ENCODE data around the gene TRABD. TPM values are rescaled to one million over a fixed set of nuclear protein-coding genes. Genes with fewer than 3 reads are reported as not detected.
A peak's percentile ranks its signal among the peaks of the same experiment; 100 is the strongest.

The TRABD gene
- total RNA-seq, 1 donor from 2014 or later = 37.4 TPM

- no peak for DNase-seq (ENCODE audit: low read depth)
These were observed 11.7 kb upstream of the TRABD start for GRCh38 chr22:50173983-50174355.

- no peak for DNase-seq (ENCODE audit: low read depth)
These were observed 11.1 kb upstream of the TRABD start for GRCh38 chr22:50174382-50175190.

- no peak for DNase-seq (ENCODE audit: low read depth)
These were observed 10.6 kb upstream of the TRABD start for GRCh38 chr22:50175191-50175461.

- no peak for DNase-seq (ENCODE audit: low read depth)
These were observed 9.5 kb upstream of the TRABD start for GRCh38 chr22:50175921-50176849.

GRCh38 chr22:50176850-50177536 lies 8.7 kb upstream of the TRABD start:
- DNase-seq (ENCODE audit: low read depth) = no peak

- no peak for DNase-seq (ENCODE audit: low read depth)
These were observed 7.9 kb upstream of the TRABD start for GRCh38 chr22:50177537-50178470.

- no peak for DNase-seq (ENCODE audit: low read depth)
These were observed 7.2 kb upstream of the TRABD start for GRCh38 chr22:50178471-50178864.

GRCh38 chr22:50178871-50179869 lies 6.5 kb upstream of the TRABD start:
- DNase-seq (ENCODE audit: low read depth) = no peak

- DNase-seq (ENCODE audit: low read depth) = no peak
These were observed 5.6 kb upstream of the TRABD start for GRCh38 chr22:50179937-50180726.

GRCh38 chr22:50180727-50181521 lies 4.8 kb upstream of the TRABD start:
- DNase-seq (ENCODE audit: low read depth) = no peak

GRCh38 chr22:50182176-50183081 lies 3.3 kb upstream of the TRABD start:
- DNase-seq (ENCODE audit: low read depth) = no peak

GRCh38 chr22:50183141-50183971 lies 2.4 kb upstream of the TRABD start:
- DNase-seq (ENCODE audit: low read depth) = no peak

GRCh38 chr22:50184004-50184901 lies 1.5 kb upstream of the TRABD start:
- DNase-seq (ENCODE audit: low read depth) = peak; percentile 18

- DNase-seq (ENCODE audit: low read depth) = no peak
These were observed 775 bp upstream of the TRABD start for GRCh38 chr22:50184902-50185374.

- no peak for DNase-seq (ENCODE audit: low read depth)
These were observed 535 bp downstream of the TRABD start for GRCh38 chr22:50186181-50186714.

Data from renal cortical epithelial cell (primary cell).